Thymus (tissue), 11 donors: ENCODE measurements around the gene CFAP97. TPM values are rescaled to one million over a fixed set of nuclear protein-coding genes. Genes with fewer than 3 reads are reported as not detected.
"Not testable (repeated sequence)": the region's sequence is repeated elsewhere in the genome, so short reads cannot be mapped to it uniquely, and the experiment has no call there.

Experiments
- DNase-seq, 9 donors: peaks; one replicate each; pipeline ENCODE4 v3.0.0-alpha.2; 2013; ENCODE audit warnings: low spot score in 9 of 9, low read depth in 6 of 9, missing footprints in 1 of 9
- H3K27ac ChIP-seq, 2 donors: one replicate each; pipeline ENCODE4 v1.5.1; 2013; ENCODE audit warnings: control low read depth in 1 of 2, low read depth in 1 of 2, low read length in 1 of 2, mild to moderate bottlenecking in 1 of 2, moderate library complexity in 1 of 2
- H3K27me3 ChIP-seq, 2 donors: one replicate each; pipeline ENCODE4 v1.5.1; 2013; ENCODE audit warnings: low read length in 1 of 2; ENCODE audit not compliant: control insufficient read depth in 2 of 2, insufficient read depth in 1 of 2
- H3K36me3 ChIP-seq, 2 donors: one replicate each; pipeline ENCODE4 v1.5.1; 2013; ENCODE audit warnings: low read length in 1 of 2, mild to moderate bottlenecking in 1 of 2, moderate library complexity in 1 of 2; ENCODE audit not compliant: control insufficient read depth in 2 of 2, insufficient read depth in 2 of 2
- H3K4me1 ChIP-seq, 2 donors: one replicate each; pipeline ENCODE4 v1.5.1; 2013; ENCODE audit warnings: low read length in 2 of 2; ENCODE audit not compliant: control insufficient read depth in 2 of 2, insufficient read depth in 2 of 2
- H3K4me3 ChIP-seq, 2 donors: one replicate each; pipeline ENCODE4 v1.5.1; 2013; ENCODE audit warnings: low read length in 2 of 2, control low read depth in 1 of 2, mild to moderate bottlenecking in 1 of 2
- H3K9me3 ChIP-seq, 2 donors: one replicate each; pipeline ENCODE4 v1.5.1; 2013; ENCODE audit warnings: low read length in 1 of 2, mild to moderate bottlenecking in 1 of 2; ENCODE audit not compliant: control insufficient read depth in 2 of 2, insufficient read depth in 1 of 2
- WGBS: extraction: QIAGEN DNeasy Blood & Tissue Kit; methylation state at CpG from one replicate; pipeline ENCODE4 v1.1.7; 2013; 5-methylcytosine and 5-hydroxymethylcytosine counted together
- polyA plus RNA-seq: library from polyadenylated mRNA; stranded (reverse); fragments of 200-250 nt; gene quantifications from one replicate; pipeline ENCODE4 v1.2.3, GENCODE V29; 2013
- total RNA-seq: library from RNA; stranded (reverse); fragments of 120-200 nt; gene quantifications from one replicate; pipeline ENCODE4 v1.2.4, GENCODE V29; 2013
- donor health status: healthy.

The CFAP97 gene
- total and polyA plus RNA-seq, 2 donors: 9.5 to 12.8 TPM

GRCh38 chr4:185240486-185240885, 36.7 kb upstream of the CFAP97 start:
- not testable (repeated sequence) for H3K4me3 ChIP-seq, H3K9me3 ChIP-seq, H3K27me3 ChIP-seq, H3K27ac ChIP-seq, DNase-seq, H3K36me3 ChIP-seq, H3K4me1 ChIP-seq
- 95% methylated on average over 31 of the region's 32 CpGs for whole genome bisulfite sequencing

GRCh38 chr4:185238750-185239149, 35.0 kb upstream of the CFAP97 start:
- Histone ChIP-seq H3K4me3 (no peak overlapping the region), H3K9me3 (no peaks in the 10 kb centered on the region), H3K27ac (no peak overlapping the region), H3K27me3 (no peaks in the 10 kb centered on the region), H3K4me1 (no peaks in the 10 kb centered on the region), H3K36me3 (no peaks in the 10 kb centered on the region)
- no peak for DNase-seq
- 96% methylated on average over 4 of the region's 4 CpGs for WGBS

DNA sequence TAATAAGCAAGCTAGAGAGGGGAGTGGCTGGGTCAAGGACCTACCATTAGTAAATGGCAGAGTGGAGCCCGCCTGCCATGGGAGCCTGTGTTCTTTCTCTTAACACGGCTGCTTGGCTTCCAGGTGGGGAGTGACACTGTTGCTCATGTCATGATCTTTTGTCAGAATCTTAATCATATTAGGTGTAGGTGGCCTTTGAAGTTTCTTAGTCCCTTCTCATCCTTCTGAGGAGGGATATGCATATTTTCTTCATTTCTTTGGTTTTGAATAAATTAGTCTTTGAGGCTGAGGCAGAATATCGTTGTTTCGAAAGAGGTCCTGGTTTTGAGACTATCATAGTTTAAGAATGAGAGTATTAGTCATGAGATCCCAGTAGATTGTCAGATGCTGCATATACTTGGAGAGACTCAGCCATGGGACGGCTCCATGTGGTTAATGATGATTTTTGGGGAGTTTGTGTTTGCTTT, 34.4 kb upstream of the CFAP97 start:
- Histone ChIP-seq H3K36me3 (no peaks in the 10 kb centered on the region), H3K4me1 (no peaks in the 10 kb centered on the region), H3K27me3 (no peaks in the 10 kb centered on the region), H3K4me3 (no peak overlapping the region), H3K9me3 (no peaks in the 10 kb centered on the region), H3K27ac (no peak overlapping the region)
- DNase-seq: no peak
- WGBS: 96% methylated on average over 5 of the region's 5 CpGs

DNA sequence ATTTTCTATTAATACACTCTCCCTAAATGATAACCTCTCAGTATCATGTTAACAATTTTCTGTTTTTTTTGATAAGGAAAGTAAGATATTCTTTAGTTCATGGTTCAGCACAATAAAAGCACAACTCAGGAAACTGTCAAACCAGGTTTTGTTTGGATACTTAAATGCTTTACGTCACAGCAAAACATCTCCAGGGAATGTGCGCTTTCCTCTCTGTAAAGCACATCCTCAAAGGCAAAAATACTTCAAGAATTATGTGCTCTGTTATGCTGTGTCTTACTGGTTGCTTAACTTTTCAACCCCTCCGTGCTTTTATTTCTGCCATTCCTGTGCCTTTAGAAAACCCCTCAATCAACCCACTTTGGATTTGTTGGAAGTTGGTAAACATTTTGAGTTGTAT, 33.4 kb upstream of the CFAP97 start:
- H3K27ac ChIP-seq: no peak overlapping the region
- no peak overlapping the region for H3K4me3 ChIP-seq
- WGBS: 91% methylated on average over 3 of the region's 3 CpGs
- H3K27me3 ChIP-seq: no peaks in the 10 kb centered on the region
- H3K36me3 ChIP-seq: no peaks in the 10 kb centered on the region
- no peaks in the 10 kb centered on the region for H3K4me1 ChIP-seq
- no peak for DNase-seq
- no peaks in the 10 kb centered on the region for H3K9me3 ChIP-seq

DNA sequence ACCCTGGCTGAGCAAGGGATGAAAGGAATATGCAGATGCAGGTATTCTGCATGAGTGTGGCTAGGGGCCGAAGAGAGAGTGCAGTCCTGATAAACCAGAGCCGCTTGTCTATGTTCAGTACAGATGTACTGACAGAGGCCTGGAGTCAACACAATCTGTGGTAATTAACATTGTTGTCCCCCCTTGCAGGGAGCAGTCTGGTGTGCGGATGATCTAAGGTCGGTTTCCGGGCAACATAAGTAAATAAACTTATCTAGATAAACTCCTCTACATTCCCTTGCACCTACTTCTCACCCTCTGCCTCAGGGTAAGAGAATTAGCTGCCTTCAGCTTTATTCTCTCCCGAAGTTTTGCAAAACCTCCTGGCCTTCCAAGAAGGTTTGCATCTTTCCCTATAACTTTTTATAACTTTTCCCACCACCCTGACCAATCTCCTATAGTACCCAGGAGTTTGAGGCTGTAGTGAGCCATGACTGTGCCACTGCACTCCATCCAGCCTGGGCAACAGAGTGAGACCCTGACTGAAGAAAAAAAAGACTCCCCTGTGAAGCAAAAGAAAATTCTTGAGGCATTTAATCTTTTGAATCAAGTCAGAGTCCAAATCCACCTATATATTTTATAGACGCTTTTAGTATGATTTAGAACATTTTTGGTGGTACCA, 32.2 kb upstream of the CFAP97 start:
- WGBS: 92% methylated on average over 7 of the region's 7 CpGs
- no peak overlapping the region for H3K27ac ChIP-seq

GRCh38 chr4:185235119-185235842, 31.5 kb upstream of the CFAP97 start:
- DNase-seq: no peak
- H3K27ac ChIP-seq: no peak overlapping the region
- H3K9me3 ChIP-seq: no peaks in the 10 kb centered on the region
- WGBS: 87% methylated on average over 7 of the region's 7 CpGs
- H3K27me3 ChIP-seq: no peaks in the 10 kb centered on the region
- H3K4me3 ChIP-seq: no peak overlapping the region
- H3K36me3 ChIP-seq: no peaks in the 10 kb centered on the region
- H3K4me1 ChIP-seq: no peaks in the 10 kb centered on the region

More for the DNA sequence above, 32.2 kb upstream of the CFAP97 start:
- Histone ChIP-seq H3K27me3 (no peaks in the 10 kb centered on the region), H3K36me3 (no peaks in the 10 kb centered on the region), H3K4me3 (no peak overlapping the region), H3K9me3 (no peaks in the 10 kb centered on the region), H3K4me1 (no peaks in the 10 kb centered on the region)
- no peak for DNase-seq

DNA sequence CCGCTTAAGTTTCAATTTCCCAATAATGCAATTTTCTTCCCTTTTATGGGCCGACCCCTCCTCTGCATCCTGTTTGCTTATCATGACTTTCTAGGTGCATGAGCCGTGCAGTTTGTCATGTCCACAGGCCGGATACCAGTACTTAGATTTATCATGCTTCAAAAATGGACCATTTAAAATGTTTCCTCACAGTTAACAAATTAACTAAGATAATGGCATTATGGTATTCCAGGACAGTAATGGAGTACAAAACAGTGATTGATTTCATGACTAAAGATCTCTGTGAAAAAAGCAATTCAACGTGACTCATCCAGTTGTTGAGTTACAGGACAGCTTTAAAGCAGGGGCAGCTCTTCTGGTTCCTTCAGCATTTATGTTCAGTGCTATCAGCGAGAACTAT, 28.6 kb upstream of the CFAP97 start:
- 93% methylated on average over 6 of the region's 6 CpGs for WGBS
- no peak overlapping the region for H3K4me3 ChIP-seq
- no peaks in the 10 kb centered on the region for H3K36me3 ChIP-seq
- H3K27ac ChIP-seq: no peak overlapping the region
- no peaks in the 10 kb centered on the region for H3K27me3 ChIP-seq
- H3K9me3 ChIP-seq: no peaks in the 10 kb centered on the region
- DNase-seq: no peak
- no peaks in the 10 kb centered on the region for H3K4me1 ChIP-seq

- no peaks in the 10 kb centered on the region for H3K27me3 ChIP-seq
- H3K9me3 ChIP-seq: no peaks in the 10 kb centered on the region
- no peak for DNase-seq
- 96% methylated on average over 19 of the region's 19 CpGs for WGBS
- no peak overlapping the region for H3K27ac ChIP-seq
- no peaks in the 10 kb centered on the region for H3K36me3 ChIP-seq
- H3K4me1 ChIP-seq: no peaks in the 10 kb centered on the region
- no peak overlapping the region for H3K4me3 ChIP-seq
Measured at GRCh38 chr4:185229021-185229818, 25.4 kb upstream of the CFAP97 start.

DNA sequence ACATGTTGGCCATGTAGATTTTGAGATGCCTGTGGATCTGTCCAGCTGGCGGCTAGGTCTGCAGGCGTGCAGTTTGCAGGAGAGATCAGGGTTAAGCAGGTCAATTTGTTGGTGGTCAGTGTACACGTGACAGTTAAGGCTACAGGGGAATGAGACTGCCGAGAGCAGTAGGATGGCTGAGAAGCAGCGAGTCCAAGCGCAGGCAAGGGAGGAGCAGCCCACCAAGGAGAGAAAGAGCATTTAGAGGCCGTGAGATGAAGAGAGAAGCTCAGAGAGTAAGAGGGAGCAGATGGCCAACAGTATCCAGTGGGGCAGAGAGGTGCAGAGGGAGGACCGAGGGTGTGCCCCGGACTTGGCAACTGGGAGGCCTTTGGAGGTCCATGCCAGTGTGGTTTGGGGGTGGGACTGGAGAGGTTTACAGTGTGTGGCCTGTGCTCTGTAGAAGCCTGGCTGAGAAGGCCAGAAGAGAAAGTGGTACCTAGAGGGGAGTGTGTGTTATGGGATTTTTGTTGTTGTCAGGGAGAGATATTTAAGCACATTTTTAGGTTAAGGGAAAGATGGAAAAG, 24.0 kb upstream of the CFAP97 start:
- Histone ChIP-seq H3K4me3 (no peak overlapping the region), H3K27ac (no peak overlapping the region), H3K36me3 (no peaks in the 10 kb centered on the region), H3K4me1 (no peaks in the 10 kb centered on the region), H3K9me3 (no peaks in the 10 kb centered on the region), H3K27me3 (no peaks in the 10 kb centered on the region)
- WGBS: 98% methylated on average over 9 of the region's 9 CpGs
- DNase-seq: no peak
